Neural cell (in vitro differentiated cells): Measurements from ENCODE around the gene TNF.

ENCODE experiments used
- CTCF ChIP-seq: fragments of 450-650 bp; IDR thresholded peaks from 2 replicates; pipeline ENCODE4 v1.5.1; 2014; ENCODE audit warnings: antibody characterized with exemption, mild to moderate bottlenecking, moderate library complexity; ENCODE audit not compliant: poor library complexity, severe bottlenecking
- EZH2 ChIP-seq: fragments of 200-600, 300-800 bp; shearing (Covaris generic), sonication (generic); IDR thresholded peaks from 2 replicates; pipeline ENCODE4 v1.6.1; 2014; ENCODE audit warnings: antibody characterized with exemption, low read length, borderline replicate concordance, mild to moderate bottlenecking; ENCODE audit not compliant: insufficient read depth, poor library complexity, severe bottlenecking
- MXI1 ChIP-seq: fragments of 450-650 bp; conservative IDR thresholded peaks from 2 replicates; pipeline ENCODE4 v1.6.1; 2014; ENCODE audit warnings: antibody characterized with exemption, mild to moderate bottlenecking; ENCODE audit not compliant: poor library complexity, severe bottlenecking
- SMC3 ChIP-seq: fragments of 450-650 bp; conservative IDR thresholded peaks from 2 replicates; pipeline ENCODE4 v1.6.1; 2014; ENCODE audit warnings: antibody characterized with exemption, mild to moderate bottlenecking, moderate library complexity; ENCODE audit not compliant: poor library complexity

DNA sequence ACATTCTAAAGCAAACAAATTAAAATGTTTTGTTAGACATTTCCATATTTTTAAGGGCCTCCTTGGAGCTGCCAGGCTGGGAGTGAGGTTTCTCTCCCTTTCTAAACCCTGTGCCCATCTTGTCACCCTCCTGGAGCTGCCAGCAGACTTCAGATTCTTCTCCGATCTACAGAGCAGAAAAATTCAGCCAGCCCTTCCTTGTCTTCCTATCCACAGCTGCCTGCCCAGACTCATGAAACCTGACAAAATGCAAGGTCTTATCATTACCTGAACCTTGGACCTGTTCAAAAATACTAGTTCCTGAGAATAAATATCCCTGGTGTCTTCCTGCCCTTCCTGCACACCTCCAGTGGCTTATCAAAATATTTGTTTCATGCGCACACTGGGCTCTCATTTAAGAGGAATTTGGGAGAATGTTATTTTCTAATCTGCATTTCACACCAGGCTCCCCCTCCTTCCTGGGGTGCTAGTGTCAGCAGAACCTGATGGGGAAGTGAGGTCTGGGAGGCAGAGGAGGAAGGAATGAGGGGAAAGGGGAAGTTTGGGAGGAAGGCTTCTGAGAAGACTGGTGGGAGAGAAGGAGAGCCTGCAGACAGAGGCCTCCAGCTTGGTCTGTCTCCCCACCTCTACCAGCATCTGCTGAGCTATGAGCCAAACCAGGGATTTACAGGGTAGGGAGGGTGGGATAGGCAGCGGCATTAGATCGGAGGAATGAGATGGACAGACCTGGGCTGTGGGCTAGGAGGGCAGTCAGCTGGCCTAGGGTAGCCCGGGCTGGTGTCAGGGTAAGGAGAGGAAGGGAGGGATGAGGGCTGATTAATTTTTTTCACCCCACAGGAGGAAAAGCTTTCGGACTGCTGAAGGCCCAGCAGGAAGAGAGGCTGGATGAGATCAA, 39.6 kb downstream of the TNF start, which contains the start of gene AIF1:
- TF ChIP-seq SMC3, result no peak
- no peak for TF ChIP-seq CTCF
- TF ChIP-seq EZH2, result no peak
- TF ChIP-seq MXI1, result no peak
